Measurements from ENCODE around the gene C2CD4C. TPM values are rescaled to one million over a fixed set of nuclear protein-coding genes. Genes with fewer than 3 reads are reported as not detected.

Gene C2CD4C
- total and polyA plus RNA-seq, 10 of the 15 experiments (the other 5 are each of a cell fraction or from before 2014, with no cell fraction given): not detected

DNA sequence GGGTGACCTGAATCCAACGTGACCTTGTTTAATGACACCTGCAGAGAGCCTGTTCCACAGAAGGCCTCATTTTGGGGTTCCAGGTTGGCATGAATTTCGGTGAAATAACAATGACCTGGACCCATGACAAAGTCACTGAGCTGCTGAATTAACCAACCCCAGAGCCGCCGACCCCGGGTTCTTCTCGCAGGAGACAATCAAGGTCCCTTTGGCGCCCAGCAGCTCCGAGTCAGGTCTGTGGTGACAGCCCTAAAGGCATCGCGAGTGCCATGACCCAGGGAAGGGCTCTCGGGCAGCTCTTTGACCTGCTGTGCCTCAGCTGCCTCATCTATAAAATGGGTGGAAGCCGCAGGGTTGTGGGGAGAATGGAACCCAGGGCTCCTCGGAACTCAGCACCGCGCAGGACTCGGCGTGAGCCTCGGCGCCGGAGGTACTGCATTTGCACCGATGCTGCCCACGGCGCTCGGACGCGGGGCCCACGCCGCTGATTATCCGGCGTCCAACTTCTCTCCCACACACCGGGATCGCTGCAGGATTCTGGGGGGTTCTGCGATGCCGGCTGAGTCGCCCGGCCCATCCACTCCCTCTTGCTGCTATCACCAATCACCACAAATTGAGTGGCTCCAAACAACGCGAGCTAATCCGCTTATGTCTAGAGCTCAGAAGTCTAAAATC is 46.2 kb upstream of the C2CD4C start:
- intact Hi-C loops (cut with micrococcal nuclease; ENCODE audit: unreplicated experiment): no loop called here
- no peak for DNase-seq (ENCODE audit: low read depth, low spot score)
- POLR2A ChIA-PET: no interaction called here

DNA sequence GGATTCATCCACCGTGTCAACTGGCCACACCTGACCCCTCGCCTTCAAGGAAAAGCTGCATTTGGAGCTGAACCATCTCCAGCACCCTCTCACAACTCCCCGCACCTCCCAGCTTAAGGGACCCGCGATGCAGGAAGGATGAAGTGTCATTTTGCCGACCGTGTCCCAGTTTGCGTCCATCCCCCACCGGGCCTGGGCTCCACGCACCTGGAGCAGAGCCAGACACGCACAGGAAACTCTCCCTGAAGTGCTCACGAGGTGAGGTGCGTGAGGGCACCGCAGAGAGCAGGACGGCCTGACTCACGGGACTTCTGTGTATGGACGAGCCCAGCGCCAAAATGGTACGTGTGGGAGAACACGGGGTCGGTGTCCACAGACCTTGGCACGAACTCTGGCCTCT is 44.7 kb upstream of the C2CD4C start:
- Histone ChIP-seq H3K4me1 (ENCODE audit: control insufficient read depth, insufficient read depth, low read length) (no peaks in the 10 kb centered on the region), H3K27ac (ENCODE audit: control insufficient read depth, insufficient read depth) (no peak overlapping the region), H3K36me3 (ENCODE audit: control insufficient read depth in 2 of 2, insufficient read depth in 2 of 2, low read length in 1 of 2) (no peaks in the 10 kb centered on the region), H3K4me3 (no peak overlapping the region), H3K9ac (ENCODE audit: control insufficient read depth, insufficient read depth, low read length) (no peak overlapping the region), H3K9me3 (replicated peaks; ENCODE audit: control insufficient read depth, insufficient read depth, low read length) (no peaks in the 10 kb centered on the region; the same call in 2 of the 3 replicates), H2AFZ (ENCODE audit: control insufficient read depth, low read depth, low read length) (no peak overlapping the region), H3K79me2 (ENCODE audit: control insufficient read depth, insufficient read depth, low read length) (no peaks in the 10 kb centered on the region), H4K20me1 (ENCODE audit: control insufficient read depth, insufficient read depth) (no peaks in the 10 kb centered on the region), H3K27me3 (replicated peaks in 1 of 2; ENCODE audit: control insufficient read depth in 2 of 2, insufficient read depth in 2 of 2, low read length in 1 of 2) (no peaks in the 10 kb centered on the region), H3K4me2 (ENCODE audit: control insufficient read depth, insufficient read depth) (no peak overlapping the region)
- ChIA-PET CTCF (no interaction called here), SMC1A (ENCODE audit: uncharacterized antibody, unreplicated experiment) (no interaction called here), POLR2A (no interaction called here), RAD21 (ENCODE audit: unreplicated experiment) (no interaction called here)
- FAIRE-seq: no peak
- 54% methylated on average over 22 of the region's 22 CpGs for WGBS (ENCODE audit: insufficient coverage, insufficient replicate concordance, low lambda C conversion rate, missing lambda C conversion rate)
- in situ Hi-C loops (cut with MboI): no loop called here
- BruUV-seq (replicated peaks): no TSS peak
- intact Hi-C loops (cut with micrococcal nuclease; ENCODE audit: unreplicated experiment): no loop called here
- no peak for DNase-seq (ENCODE audit: low read depth, low spot score)
- no peak for ATAC-seq
- TF ChIP-seq PRDM15 (CRISPR knock-in tag; IDR thresholded peaks at IDR 0.05) (no peak), TCF7 (IDR thresholded peaks at IDR 0.05; ENCODE audit: borderline replicate concordance) (no peak), STAT3 (IDR thresholded peaks at IDR 0.05; ENCODE audit: low read depth, low read length) (no peak), TARDBP (IDR thresholded peaks at IDR 0.05; ENCODE audit: borderline replicate concordance) (no peak), NFIC (IDR thresholded peaks at IDR 0.05; ENCODE audit: low read depth, low read length) (no peak), MXI1 (IDR thresholded peaks at IDR 0.05; ENCODE audit: low read depth, low read length) (no peak)
- TF ChIP-seq, protein P1, sequence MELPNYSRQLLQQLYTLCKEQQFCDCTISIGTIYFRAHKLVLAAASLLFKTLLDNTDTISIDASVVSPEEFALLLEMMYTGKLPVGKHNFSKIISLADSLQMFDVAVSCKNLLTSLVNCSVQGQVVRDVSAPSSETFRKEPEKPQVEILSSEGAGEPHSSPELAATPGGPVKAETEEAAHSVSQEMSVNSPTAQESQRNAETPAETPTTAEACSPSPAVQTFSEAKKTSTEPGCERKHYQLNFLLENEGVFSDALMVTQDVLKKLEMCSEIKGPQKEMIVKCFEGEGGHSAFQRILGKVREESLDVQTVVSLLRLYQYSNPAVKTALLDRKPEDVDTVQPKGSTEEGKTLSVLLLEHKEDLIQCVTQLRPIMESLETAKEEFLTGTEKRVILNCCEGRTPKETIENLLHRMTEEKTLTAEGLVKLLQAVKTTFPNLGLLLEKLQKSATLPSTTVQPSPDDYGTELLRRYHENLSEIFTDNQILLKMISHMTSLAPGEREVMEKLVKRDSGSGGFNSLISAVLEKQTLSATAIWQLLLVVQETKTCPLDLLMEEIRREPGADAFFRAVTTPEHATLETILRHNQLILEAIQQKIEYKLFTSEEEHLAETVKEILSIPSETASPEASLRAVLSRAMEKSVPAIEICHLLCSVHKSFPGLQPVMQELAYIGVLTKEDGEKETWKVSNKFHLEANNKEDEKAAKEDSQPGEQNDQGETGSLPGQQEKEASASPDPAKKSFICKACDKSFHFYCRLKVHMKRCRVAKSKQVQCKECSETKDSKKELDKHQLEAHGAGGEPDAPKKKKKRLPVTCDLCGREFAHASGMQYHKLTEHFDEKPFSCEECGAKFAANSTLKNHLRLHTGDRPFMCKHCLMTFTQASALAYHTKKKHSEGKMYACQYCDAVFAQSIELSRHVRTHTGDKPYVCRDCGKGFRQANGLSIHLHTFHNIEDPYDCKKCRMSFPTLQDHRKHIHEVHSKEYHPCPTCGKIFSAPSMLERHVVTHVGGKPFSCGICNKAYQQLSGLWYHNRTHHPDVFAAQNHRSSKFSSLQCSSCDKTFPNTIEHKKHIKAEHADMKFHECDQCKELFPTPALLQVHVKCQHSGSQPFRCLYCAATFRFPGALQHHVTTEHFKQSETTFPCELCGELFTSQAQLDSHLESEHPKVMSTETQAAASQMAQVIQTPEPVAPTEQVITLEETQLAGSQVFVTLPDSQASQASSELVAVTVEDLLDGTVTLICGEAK (IDR thresholded peaks at IDR 0.05; ENCODE audit: borderline replicate concordance): no peak
- TF ChIP-seq, protein P2, sequence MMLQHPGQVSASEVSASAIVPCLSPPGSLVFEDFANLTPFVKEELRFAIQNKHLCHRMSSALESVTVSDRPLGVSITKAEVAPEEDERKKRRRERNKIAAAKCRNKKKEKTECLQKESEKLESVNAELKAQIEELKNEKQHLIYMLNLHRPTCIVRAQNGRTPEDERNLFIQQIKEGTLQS (IDR thresholded peaks at IDR 0.05; ENCODE audit: borderline replicate concordance, extremely low read depth, low read depth, low read length): no peak

More for the DNA sequence above, 46.2 kb upstream of the C2CD4C start:
- ATAC-seq (no peak), FAIRE-seq (no peak)
- Histone ChIP-seq H3K9me3 (replicated peaks; ENCODE audit: control insufficient read depth, insufficient read depth, low read length) (no peaks in the 10 kb centered on the region; the same call in 2 of the 3 replicates), H3K4me1 (ENCODE audit: control insufficient read depth, insufficient read depth, low read length) (no peaks in the 10 kb centered on the region), H3K4me2 (ENCODE audit: control insufficient read depth, insufficient read depth) (no peak overlapping the region), H3K36me3 (ENCODE audit: control insufficient read depth in 2 of 2, insufficient read depth in 2 of 2, low read length in 1 of 2) (no peaks in the 10 kb centered on the region), H3K9ac (ENCODE audit: control insufficient read depth, insufficient read depth, low read length) (no peak overlapping the region), H3K79me2 (ENCODE audit: control insufficient read depth, insufficient read depth, low read length) (no peaks in the 10 kb centered on the region), H2AFZ (ENCODE audit: control insufficient read depth, low read depth, low read length) (no peak overlapping the region), H3K27me3 (replicated peaks in 1 of 2; ENCODE audit: control insufficient read depth in 2 of 2, insufficient read depth in 2 of 2, low read length in 1 of 2) (no peaks in the 10 kb centered on the region), H4K20me1 (ENCODE audit: control insufficient read depth, insufficient read depth) (no peaks in the 10 kb centered on the region), H3K4me3 (no peak overlapping the region), H3K27ac (ENCODE audit: control insufficient read depth, insufficient read depth) (no peak overlapping the region)
- in situ Hi-C loops (cut with MboI): no loop called here
- 87% methylated on average over 29 of the region's 39 CpGs for WGBS (ENCODE audit: insufficient coverage, insufficient replicate concordance, low lambda C conversion rate, missing lambda C conversion rate)
- ChIA-PET SMC1A (ENCODE audit: uncharacterized antibody, unreplicated experiment) (no interaction called here), CTCF (no interaction called here), RAD21 (ENCODE audit: unreplicated experiment) (no interaction called here)
- BruUV-seq (replicated peaks): no TSS peak
- no peak for TF ChIP-seq FOXM1 (IDR thresholded peaks at IDR 0.05; ENCODE audit: low read depth, low read length)
